H9 (cell line): Measurements from ENCODE around the gene CDH24. TPM values are rescaled to one million over a fixed set of nuclear protein-coding genes. Genes with fewer than 3 reads are reported as not detected.
A peak's percentile ranks its signal among the peaks of the same experiment; 100 is the strongest.

Source experiments
- DNase-seq: peaks from one replicate; pipeline ENCODE4 v3.0.0-alpha.2; 2017
- H2AFZ ChIP-seq: one replicate; pipeline ENCODE4 v1.6.1; 2013; ENCODE audit warnings: mild to moderate bottlenecking, low read length, control low read depth, moderate library complexity
- H2AK5ac ChIP-seq: 2 replicates; pipeline ENCODE4 v1.6.1; 2013; ENCODE audit warnings: low read length, control low read depth, mixed read lengths; ENCODE audit not compliant: insufficient read length
- H2BK120ac ChIP-seq: one replicate; pipeline ENCODE4 v1.6.1; 2013; ENCODE audit warnings: low read depth, mild to moderate bottlenecking, low read length, control low read depth, inconsistent platforms; ENCODE audit not compliant: poor library complexity, severe bottlenecking
- H2BK12ac ChIP-seq: 2 replicates; pipeline ENCODE4 v1.6.1; 2013; ENCODE audit warnings: low read length, control low read depth, mixed read lengths, low read depth; ENCODE audit not compliant: insufficient read length
- H2BK15ac ChIP-seq: 2 replicates; pipeline ENCODE4 v1.6.1; 2013; ENCODE audit warnings: low read depth, low read length, control low read depth
- H2BK20ac ChIP-seq: one replicate; pipeline ENCODE4 v1.6.1; 2013; ENCODE audit warnings: low read depth, mild to moderate bottlenecking, low read length, control low read depth, inconsistent platforms; ENCODE audit not compliant: poor library complexity, severe bottlenecking
- H2BK5ac ChIP-seq: 2 replicates; pipeline ENCODE4 v1.6.1; 2013; ENCODE audit warnings: low read length, control low read depth, mixed read lengths; ENCODE audit not compliant: insufficient read length
- H3K14ac ChIP-seq: 2 replicates; pipeline ENCODE4 v1.6.1; 2013; ENCODE audit warnings: low read length, control low read depth; ENCODE audit not compliant: insufficient read depth
- H3K18ac ChIP-seq: 2 replicates; pipeline ENCODE4 v1.6.1; 2013; ENCODE audit warnings: low read depth, mild to moderate bottlenecking, mixed read lengths, low read length, control low read depth; ENCODE audit not compliant: insufficient read length
- H3K23ac ChIP-seq: 2 replicates; pipeline ENCODE4 v1.6.1; 2013; ENCODE audit warnings: low read length, control low read depth, mixed read lengths, low read depth; ENCODE audit not compliant: insufficient read length
- H3K23me2 ChIP-seq: 2 replicates; pipeline ENCODE4 v1.6.1; 2013; ENCODE audit warnings: low read depth, mild to moderate bottlenecking, mixed read lengths, low read length, control low read depth; ENCODE audit not compliant: insufficient read length, poor library complexity, severe bottlenecking
- H3K27ac ChIP-seq: 2 replicates; pipeline ENCODE4 v1.5.1; 2013; ENCODE audit warnings: low read length, control low read depth, mixed read lengths, low read depth; ENCODE audit not compliant: insufficient read length
- H3K27me3 ChIP-seq: 2 replicates; pipeline ENCODE4 v1.6.1; 2013; ENCODE audit warnings: low read length, control low read depth, inconsistent platforms; ENCODE audit not compliant: insufficient read depth
- H3K4ac ChIP-seq: 2 replicates; pipeline ENCODE4 v1.6.1; 2013; ENCODE audit warnings: low read depth, mild to moderate bottlenecking, control low read depth, inconsistent platforms, low read length, moderate library complexity
- H3K4me1 ChIP-seq: 2 replicates; pipeline ENCODE4 v1.6.1; 2013; ENCODE audit warnings: low read length, control low read depth, inconsistent platforms; ENCODE audit not compliant: insufficient read depth
- H3K4me2 ChIP-seq: 2 replicates; pipeline ENCODE4 v1.6.1; 2013; ENCODE audit warnings: low read length, control low read depth, mixed read lengths; ENCODE audit not compliant: insufficient read length, insufficient read depth
- H3K56ac ChIP-seq: 2 replicates; pipeline ENCODE4 v1.6.1; 2013; ENCODE audit warnings: low read depth, mild to moderate bottlenecking, mixed read lengths, low read length, control low read depth; ENCODE audit not compliant: insufficient read length
- H3K79me1 ChIP-seq: 2 replicates; pipeline ENCODE4 v1.6.1; 2013; ENCODE audit warnings: low read depth, mild to moderate bottlenecking, moderate library complexity, low read length, control low read depth, inconsistent platforms; ENCODE audit not compliant: insufficient read depth, poor library complexity, severe bottlenecking
- H3K79me2 ChIP-seq: 2 replicates; pipeline ENCODE4 v1.6.1; 2013; ENCODE audit warnings: low read length, control low read depth, inconsistent platforms; ENCODE audit not compliant: insufficient read depth
- H3K9ac ChIP-seq: 2 replicates; pipeline ENCODE4 v1.6.1; 2013; ENCODE audit warnings: low read length, control low read depth, mixed read lengths; ENCODE audit not compliant: insufficient read length; ENCODE audit errors: extremely low read depth
- H3K9me3 ChIP-seq: one replicate; pipeline ENCODE4 v1.6.1; 2013; ENCODE audit warnings: low read depth, low read length, inconsistent platforms; ENCODE audit not compliant: control insufficient read depth
- H3T11ph ChIP-seq: one replicate; pipeline ENCODE4 v1.6.1; 2013; ENCODE audit warnings: mild to moderate bottlenecking, low read length, control low read depth, inconsistent platforms
- H4K20me1 ChIP-seq: one replicate; pipeline ENCODE4 v1.6.1; 2013; ENCODE audit not compliant: control insufficient read depth, insufficient read length, insufficient read depth
- H4K5ac ChIP-seq: 2 replicates; pipeline ENCODE4 v1.6.1; 2013; ENCODE audit warnings: low read depth, mild to moderate bottlenecking, mixed read lengths, low read length, control low read depth; ENCODE audit not compliant: insufficient read length
- H4K8ac ChIP-seq: replicated peaks from 2 replicates; pipeline ENCODE4 v1.6.1; 2013; ENCODE audit warnings: low read length, control low read depth, mixed read lengths, low read depth; ENCODE audit not compliant: insufficient read length
- H4K91ac ChIP-seq: 2 replicates; pipeline ENCODE4 v1.6.1; 2013; ENCODE audit warnings: low read depth, mild to moderate bottlenecking, moderate library complexity, mixed read lengths, low read length, control low read depth; ENCODE audit not compliant: insufficient read length
- H3K27ac Mint-ChIP-seq, 3 experiments: 2 replicates in 2 of 3; 3 replicates in 1 of 3; pipeline ENCODE4 v1.8.0; 2020 to 2021; ENCODE audit warnings: mixed read lengths in 3 of 3, mild to moderate bottlenecking in 1 of 3, moderate library complexity in 1 of 3
- H3K27me3 Mint-ChIP-seq: 2 replicates; pipeline ENCODE4 v1.8.0; 2021; ENCODE audit warnings: low read depth, mild to moderate bottlenecking, moderate library complexity, mixed read lengths
- H3K36me3 Mint-ChIP-seq, 3 experiments: 2 replicates in 2 of 3; 3 replicates in 1 of 3; pipeline ENCODE4 v1.8.0; 2020 to 2021; ENCODE audit warnings: low read depth in 3 of 3, mixed read lengths in 3 of 3; ENCODE audit not compliant: insufficient read depth in 1 of 3
- H3K4me1 Mint-ChIP-seq, 2 experiments: 2 replicates each; pipeline ENCODE4 v1.8.0; 2020; ENCODE audit warnings: mixed read lengths in 2 of 2
- H3K4me3 Mint-ChIP-seq, 2 experiments: 2 replicates in 1 of 2; 3 replicates in 1 of 2; pipeline ENCODE4 v1.8.0; 2020 to 2021; ENCODE audit warnings: mild to moderate bottlenecking in 2 of 2, mixed read lengths in 2 of 2, moderate library complexity in 1 of 2
- H3K9me3 Mint-ChIP-seq, 2 experiments: 2 replicates in 1 of 2; 3 replicates in 1 of 2; pipeline ENCODE4 v1.8.0; 2020; ENCODE audit warnings: mild to moderate bottlenecking in 2 of 2, mixed read lengths in 2 of 2, moderate library complexity in 1 of 2
- CTCF ChIP-seq: fragments of 200-600 bp; sonication (generic); conservative IDR thresholded peaks from 3 replicates; pipeline ENCODE4 v1.8.0; 2021; ENCODE audit warnings: antibody characterized with exemption, mild to moderate bottlenecking
- WGBS: extraction: QIAGEN DNeasy Blood & Tissue Kit; methylation state at CpG from one replicate; pipeline ENCODE4 v1.1.7; 2013; ENCODE audit warnings: missing lambda C conversion rate, low lambda C conversion rate, mixed read lengths; ENCODE audit not compliant: insufficient read length; ENCODE audit errors: extremely low coverage; 5-methylcytosine and 5-hydroxymethylcytosine counted together
- total RNA-seq: library from RNA; stranded (reverse); gene quantifications from 2 replicates; pipeline ENCODE4 v1.2.1, GENCODE V29; 2021

CDH24 gene
- total RNA-seq, 1 experiment from 2014 or later = 16.7 TPM

GRCh38 chr14:23023022-23023794, 34.1 kb downstream of the CDH24 start:
- no peak overlapping the region for H4K8ac ChIP-seq
- no peak overlapping the region for H3K4ac ChIP-seq
- no peak overlapping the region for H3T11ph ChIP-seq
- H2BK5ac ChIP-seq = no peak overlapping the region
- no peaks in the 10 kb centered on the region for H3K27me3 ChIP-seq
- peaks cover 34 to 37% of the 10 kb centered on the region in 2 experiments for H3K4me1 Mint-ChIP-seq
- H3K23ac ChIP-seq = no peak overlapping the region
- H3K9me3 Mint-ChIP-seq = no peaks in the 10 kb centered on the region
- no peak overlapping the region for H2BK120ac ChIP-seq
- H3K4me2 ChIP-seq = no peak overlapping the region
- H2BK12ac ChIP-seq = no peak overlapping the region
- H3K14ac ChIP-seq = no peak overlapping the region
- no peak overlapping the region for H4K91ac ChIP-seq
- H3K36me3 Mint-ChIP-seq = peaks cover 22 to 30% (median 29%) of the 10 kb centered on the region in 3 experiments
- H3K4me3 Mint-ChIP-seq = no peak overlapping the region
- no peaks in the 10 kb centered on the region for H3K79me1 ChIP-seq
- no peaks in the 10 kb centered on the region for H3K79me2 ChIP-seq
- no peaks in the 10 kb centered on the region for H3K4me1 ChIP-seq
- no peak overlapping the region for H3K56ac ChIP-seq
- no peak overlapping the region for H2BK20ac ChIP-seq
- H3K27ac ChIP-seq = no peak overlapping the region
- peak overlapping the region in 2 of 3 experiments; percentile 9 to 91; a peak in 2 of 7 replicates for H3K27ac Mint-ChIP-seq
- H4K5ac ChIP-seq = no peak overlapping the region
- H3K18ac ChIP-seq = no peak overlapping the region
- no peak overlapping the region for H2AFZ ChIP-seq
- no peak overlapping the region for H2AK5ac ChIP-seq
- no peak for DNase-seq
- H3K27me3 Mint-ChIP-seq = no peaks in the 10 kb centered on the region
- H2BK15ac ChIP-seq = no peak overlapping the region
- TF ChIP-seq CTCF = no peak
- H3K9ac ChIP-seq = peak overlapping the region; percentile 32
- no CpG with 5 or more reads among the region's 8 CpGs for WGBS
- H4K20me1 ChIP-seq = no peaks in the 10 kb centered on the region
- H3K23me2 ChIP-seq = no peaks in the 10 kb centered on the region
- H3K9me3 ChIP-seq = no peaks in the 10 kb centered on the region
